Transverse colon (tissue), 4 donors: ENCODE measurements around the gene CCDC188. TPM values are rescaled to one million over a fixed set of nuclear protein-coding genes. Genes with fewer than 3 reads are reported as not detected.

Source experiments
- DNase-seq: peaks from one replicate; pipeline ENCODE4 v3.0.0-alpha.2; 2019
- H3K27ac ChIP-seq, 4 donors: fragments of 200-600 bp; sonication (generic); 2 replicates each; pipeline ENCODE4 v1.5.1; 2016 to 2018; ENCODE audit warnings: inconsistent platforms in 4 of 4
- H3K27me3 ChIP-seq: fragments of 200-600 bp; sonication (generic); 2 replicates; pipeline ENCODE4 v1.5.1; 2017; ENCODE audit warnings: inconsistent platforms
- H3K36me3 ChIP-seq, 4 donors: fragments of 200-600 bp; sonication (generic); 2 replicates each; pipeline ENCODE4 v1.5.1; 2017 to 2019; ENCODE audit warnings: inconsistent platforms in 4 of 4
- H3K4me1 ChIP-seq, 4 donors: fragments of 200-600 bp; sonication (generic); 2 replicates each; pipeline ENCODE4 v1.5.1; 2017 to 2020; ENCODE audit warnings: inconsistent platforms in 4 of 4
- H3K4me3 ChIP-seq, 4 donors: fragments of 200-600 bp; sonication (generic); 1 replicate in 1 of 4; 2 replicates in 3 of 4; pipeline versions ENCODE4 v1.5.1 to v1.6.1; 2017 to 2019; ENCODE audit warnings: inconsistent platforms in 4 of 4
- H3K9me3 ChIP-seq, 2 donors: fragments of 200-600 bp; sonication (generic); 2 replicates each; pipeline ENCODE4 v1.5.1; 2017 to 2019; ENCODE audit warnings: inconsistent platforms in 2 of 2
- EP300 ChIP-seq: sonication (generic); formaldehyde crosslinking; IDR thresholded peaks from one replicate; pipeline ENCODE4 v1.6.1; 2017; ENCODE audit warnings: antibody characterized with exemption, low read depth
- POLR2A ChIP-seq: fragments of 450-650 bp; IDR thresholded peaks from one replicate; pipeline ENCODE4 v1.6.1; 2016; ENCODE audit warnings: antibody characterized with exemption, mild to moderate bottlenecking, moderate library complexity
- POLR2AphosphoS5 ChIP-seq, 3 donors: sonication (generic); formaldehyde crosslinking; IDR thresholded peaks; one replicate each; pipeline ENCODE4 v1.6.1; 2016; ENCODE audit warnings: antibody characterized with exemption in 3 of 3
- WGBS, 2 donors: methylation state at CpG; one replicate each; pipeline ENCODE4 v1.1.5; 2018; ENCODE audit warnings: low coverage in 1 of 2; 5-methylcytosine and 5-hydroxymethylcytosine counted together
- in situ Hi-C, 4 donors: fragments of 200-750 bp; cut with MboI; loops; one replicate each; pipeline versions ENCODE4 v1.15.0 to v1.15.1; 2017; ENCODE audit warnings: low sequenced_read_pairs in 3 of 4, low pct_ligation_motif_present in 1 of 4, low pct_unique_long_range_greater_than_20kb in 1 of 4
- intact Hi-C: fragments of 100-400 bp; cut with DNase I; formaldehyde crosslinking; loops from one replicate; pipeline ENCODE4 v1.15.1; 2023; ENCODE audit warnings: low total_unique reads
- total RNA-seq, 4 donors: library from RNA; depleted of rRNA; stranded (reverse); fragments of >200 nt; gene quantifications; one replicate each; pipeline ENCODE4 v1.1.0, GENCODE V29; 2016
- TF ChIP-seq, protein P1 (sequence below), 5 experiments: fragments of 200-600 bp in 3 of 5; fragments of 450-650 bp in 2 of 5; sonication (generic) in 3 of 5; IDR thresholded peaks; 1 replicate in 2 of 5; 2 replicates in 3 of 5; pipeline ENCODE4 v1.5.1; 2016 to 2017; ENCODE audit warnings: antibody characterized with exemption in 5 of 5, inconsistent platforms in 3 of 5, mild to moderate bottlenecking in 2 of 5, moderate library complexity in 1 of 5

The CCDC188 gene
- total RNA-seq, 4 donors from 2014 or later: 0.41 TPM; not detected in 3

- TF ChIP-seq POLR2AphosphoS5 (IDR thresholded peaks at IDR 0.05) (no peak), POLR2A (no peak), EP300 (no peak)
- TF ChIP-seq, protein P1, sequence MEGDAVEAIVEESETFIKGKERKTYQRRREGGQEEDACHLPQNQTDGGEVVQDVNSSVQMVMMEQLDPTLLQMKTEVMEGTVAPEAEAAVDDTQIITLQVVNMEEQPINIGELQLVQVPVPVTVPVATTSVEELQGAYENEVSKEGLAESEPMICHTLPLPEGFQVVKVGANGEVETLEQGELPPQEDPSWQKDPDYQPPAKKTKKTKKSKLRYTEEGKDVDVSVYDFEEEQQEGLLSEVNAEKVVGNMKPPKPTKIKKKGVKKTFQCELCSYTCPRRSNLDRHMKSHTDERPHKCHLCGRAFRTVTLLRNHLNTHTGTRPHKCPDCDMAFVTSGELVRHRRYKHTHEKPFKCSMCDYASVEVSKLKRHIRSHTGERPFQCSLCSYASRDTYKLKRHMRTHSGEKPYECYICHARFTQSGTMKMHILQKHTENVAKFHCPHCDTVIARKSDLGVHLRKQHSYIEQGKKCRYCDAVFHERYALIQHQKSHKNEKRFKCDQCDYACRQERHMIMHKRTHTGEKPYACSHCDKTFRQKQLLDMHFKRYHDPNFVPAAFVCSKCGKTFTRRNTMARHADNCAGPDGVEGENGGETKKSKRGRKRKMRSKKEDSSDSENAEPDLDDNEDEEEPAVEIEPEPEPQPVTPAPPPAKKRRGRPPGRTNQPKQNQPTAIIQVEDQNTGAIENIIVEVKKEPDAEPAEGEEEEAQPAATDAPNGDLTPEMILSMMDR (IDR thresholded peaks at IDR 0.05): no peak
- intact Hi-C loops (no loop called here), in situ Hi-C loops (no loop called here)
- Histone ChIP-seq H3K9me3 (no peaks in the 10 kb centered on the region), H3K27ac (no peak overlapping the region), H3K36me3 (peaks cover 0 to 4% (median 0%) of the 10 kb centered on the region in 4 donors), H3K4me1 (peaks cover 14 to 30% (median 26%) of the 10 kb centered on the region in 4 donors), H3K4me3 (no peak overlapping the region), H3K27me3 (no peaks in the 10 kb centered on the region)
- WGBS, 2 donors: 80 to 92% methylated on average over 1 to 34 of the region's 36 CpGs
- DNase-seq: no peak
Measured at GRCh38 chr22:20114506-20115475, 36.1 kb downstream of the CCDC188 start.

DNA sequence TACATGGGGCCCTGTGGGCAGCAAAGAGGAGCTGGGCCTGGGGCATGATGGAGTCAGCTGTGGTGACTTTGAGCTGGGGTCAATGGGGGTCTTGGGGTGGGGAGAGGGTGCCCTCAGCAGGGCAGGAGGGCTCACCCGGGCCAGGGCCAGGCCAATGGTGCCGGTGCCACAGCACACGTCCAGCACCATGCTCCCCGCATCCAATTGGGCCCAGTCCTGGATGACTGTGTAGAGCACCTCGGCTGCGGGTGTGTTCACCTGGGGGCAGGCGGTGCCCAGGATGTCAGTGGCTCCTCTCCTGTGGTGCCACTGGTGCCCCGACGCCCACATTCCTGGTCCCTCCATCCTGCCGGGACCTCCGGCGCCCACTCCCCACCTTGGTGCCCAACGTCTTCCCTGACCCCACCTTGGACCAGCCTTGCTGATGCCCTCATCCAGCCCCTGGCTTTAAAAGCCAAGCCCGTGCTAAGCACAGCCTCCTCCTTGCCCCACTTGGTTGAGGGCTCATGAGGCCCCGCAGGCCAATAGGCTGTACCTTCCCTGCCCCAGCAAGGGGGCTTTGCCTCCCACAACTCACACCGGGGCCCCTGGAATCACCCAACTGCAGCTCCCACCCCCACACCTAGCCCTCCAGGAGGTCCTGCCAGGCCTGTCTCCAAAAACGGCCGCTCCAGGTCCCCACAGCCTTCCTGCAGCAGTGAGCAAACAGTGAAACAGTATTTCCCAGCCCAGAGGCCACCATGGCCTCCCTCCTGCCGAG is 37.1 kb downstream of the CCDC188 start:
- H3K27ac ChIP-seq: no peak overlapping the region
- 82 to 88% methylated on average over 4 to 19 of the region's 19 CpGs for WGBS, 2 donors
- H3K4me1 ChIP-seq: peaks cover 12 to 23% (median 21%) of the 10 kb centered on the region in 4 donors
- intact Hi-C loops (no loop called here), in situ Hi-C loops (no loop called here)
- no peak for DNase-seq
- H3K4me3 ChIP-seq: no peak overlapping the region
- peaks cover 0 to 4% (median 0%) of the 10 kb centered on the region in 4 donors for H3K36me3 ChIP-seq
- TF ChIP-seq EP300: no peak
- TF ChIP-seq POLR2AphosphoS5 (IDR thresholded peaks at IDR 0.05): no peak
- no peak for TF ChIP-seq POLR2A
- TF ChIP-seq, protein P1 (IDR thresholded peaks at IDR 0.05): no peak
- no peaks in the 10 kb centered on the region for H3K9me3 ChIP-seq
- H3K27me3 ChIP-seq: no peaks in the 10 kb centered on the region

- Histone ChIP-seq H3K4me3 (no peak overlapping the region), H3K27ac (no peak overlapping the region), H3K27me3 (no peaks in the 10 kb centered on the region), H3K9me3 (no peaks in the 10 kb centered on the region), H3K4me1 (peaks cover 8 to 14% (median 12%) of the 10 kb centered on the region in 4 donors), H3K36me3 (peaks cover 0 to 4% (median 0%) of the 10 kb centered on the region in 4 donors)
- TF ChIP-seq, protein P1 (IDR thresholded peaks at IDR 0.05): no peak
- TF ChIP-seq POLR2AphosphoS5 (IDR thresholded peaks at IDR 0.05): no peak
- no peak for TF ChIP-seq EP300
- no peak for TF ChIP-seq POLR2A
- DNase-seq: no peak
- intact Hi-C loops (no loop called here), in situ Hi-C loops (no loop called here)
- 84% methylated on average over 26 of the region's 26 CpGs; no CpG with 5 or more reads in 1 of the 2 donors for WGBS, 2 donors
Measured at GRCh38 chr22:20112623-20113511, 38.0 kb downstream of the CCDC188 start.
